ENCODE measurements around the gene OR1S1.

OR1S1 gene

GRCh38 chr11:58186938-58187337, 25.6 kb upstream of the OR1S1 start:
- no peak for DNase-seq (ENCODE audit: low read depth)
- no peak overlapping the region for H3K4me3 ChIP-seq (ENCODE audit: low read length)
- TF ChIP-seq CTCF (IDR thresholded peaks at IDR 0.05; ENCODE audit: insufficient read depth, low read depth, low read length, missing control alignments): no peak

- no peak for DNase-seq (ENCODE audit: low read depth)
- TF ChIP-seq CTCF (IDR thresholded peaks at IDR 0.05; ENCODE audit: insufficient read depth, low read depth, low read length, missing control alignments): no peak
- H3K4me3 ChIP-seq (ENCODE audit: low read length): no peak within 1 kb of the TSS
Measured at GRCh38 chr11:58188770-58189169, 23.8 kb upstream of the OR1S1 start, which contains the start of gene OR9Q2. OR9Q2 (plus strand) TSS chr11:58189070; CDS start chr11:58190491, 1,421 bp downstream.

- DNase-seq (ENCODE audit: low read depth): peak; percentile 6
- H3K4me3 ChIP-seq (ENCODE audit: low read length): no peak overlapping the region
- no peak for TF ChIP-seq CTCF (IDR thresholded peaks at IDR 0.05; ENCODE audit: insufficient read depth, low read depth, low read length, missing control alignments)
Measured at GRCh38 chr11:58192229-58192628, 20.3 kb upstream of the OR1S1 start.

- no peak for DNase-seq (ENCODE audit: low read depth)
- no peak for TF ChIP-seq CTCF (IDR thresholded peaks at IDR 0.05; ENCODE audit: insufficient read depth, low read depth, low read length, missing control alignments)
- H3K4me3 ChIP-seq (ENCODE audit: low read length): no peak overlapping the region
Measured at GRCh38 chr11:58193391-58193790, 19.1 kb upstream of the OR1S1 start.

GRCh38 chr11:58195939-58196338, 16.6 kb upstream of the OR1S1 start:
- no peak for TF ChIP-seq CTCF (IDR thresholded peaks at IDR 0.05; ENCODE audit: insufficient read depth, low read depth, low read length, missing control alignments)
- DNase-seq (ENCODE audit: low read depth): no peak
- no peak overlapping the region for H3K4me3 ChIP-seq (ENCODE audit: low read length)

GRCh38 chr11:58199271-58199670, 13.2 kb upstream of the OR1S1 start:
- H3K4me3 ChIP-seq (ENCODE audit: low read length): no peak overlapping the region
- no peak for TF ChIP-seq CTCF (IDR thresholded peaks at IDR 0.05; ENCODE audit: insufficient read depth, low read depth, low read length, missing control alignments)
- DNase-seq (ENCODE audit: low read depth): no peak

GRCh38 chr11:58204042-58204441, 8.5 kb upstream of the OR1S1 start, which contains the start of gene OR1S2:
OR1S2 (minus strand) TSS chr11:58204142; CDS start chr11:58204142, 0 bp downstream.
- TF ChIP-seq CTCF (IDR thresholded peaks at IDR 0.05; ENCODE audit: insufficient read depth, low read depth, low read length, missing control alignments): no peak
- no peak for DNase-seq (ENCODE audit: low read depth)
- no peak within 1 kb of the TSS for H3K4me3 ChIP-seq (ENCODE audit: low read length)
